NCI-H460 (cell line): ENCODE results near the gene RNF169. TPM values are rescaled to one million over a fixed set of nuclear protein-coding genes. Genes with fewer than 3 reads are reported as not detected.
"Not testable (repeated sequence)": the region's sequence is repeated elsewhere in the genome, so short reads cannot be mapped to it uniquely, and the experiment has no call there.

ENCODE experiments used
- DNase-seq: peaks from one replicate; pipeline ENCODE4 v3.0.0-alpha.2; 2016; ENCODE audit warnings: low read depth; ENCODE audit errors: extremely low read depth
- total RNA-seq: library from RNA; depleted of rRNA; stranded (reverse); fragments of >200 nt; shearing (Covaris generic); gene quantifications from 2 replicates; pipeline ENCODE4 v1.2.3, GENCODE V29; 2014

Gene RNF169
- total RNA-seq, 1 experiment from 2014 or later = 12.3 TPM

DNA sequence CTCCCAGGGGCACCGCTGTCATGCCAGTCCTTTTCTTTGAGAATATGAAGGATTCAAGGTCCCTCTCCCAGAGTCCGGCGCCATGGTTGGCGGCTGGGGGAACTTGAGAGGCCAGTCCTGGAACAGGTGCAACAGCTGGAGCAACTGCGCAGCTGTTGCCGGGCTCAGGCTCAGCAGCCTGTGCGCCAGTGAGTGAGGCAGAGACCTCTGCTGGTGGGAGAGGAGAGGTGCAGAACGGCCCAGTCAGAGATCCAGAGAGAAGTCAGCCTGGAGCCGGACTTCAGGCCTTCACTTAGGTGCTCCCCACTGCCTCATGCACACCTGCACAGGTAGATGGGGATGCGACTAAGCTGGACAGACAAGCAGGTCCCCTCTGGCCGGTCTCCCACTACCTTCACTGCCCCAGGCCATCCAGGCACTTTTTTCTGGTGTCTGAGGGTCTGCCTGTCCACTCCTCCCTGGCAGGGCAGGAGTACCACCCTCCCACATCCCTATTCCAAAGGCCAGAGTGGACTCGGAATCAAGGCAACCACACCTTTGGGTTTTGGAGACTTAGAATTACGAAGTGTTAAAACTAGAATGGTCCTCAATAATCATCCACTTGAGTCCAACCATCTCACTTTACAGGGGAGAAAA lies 22.0 kb upstream of the RNF169 start:
- DNase-seq = peak; percentile 54

DNA sequence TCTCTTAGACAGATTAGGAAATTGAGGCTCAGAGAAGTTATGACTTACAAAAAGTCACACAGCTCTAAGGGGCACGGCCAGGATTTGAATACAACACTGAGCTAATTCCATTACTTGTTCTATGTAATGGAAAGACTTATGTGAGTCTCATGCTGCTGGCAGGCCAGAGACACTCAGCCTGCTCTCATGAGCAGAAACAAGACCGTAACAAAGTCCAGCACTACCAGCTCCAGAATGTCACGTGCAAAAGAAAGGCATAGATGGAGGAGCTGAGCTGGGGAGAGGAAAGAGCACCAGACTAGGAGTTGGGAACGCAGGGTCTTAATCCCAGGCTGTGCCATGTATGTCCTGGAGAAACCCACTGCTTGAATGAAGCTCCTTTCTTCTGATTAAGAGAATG lies 19.3 kb upstream of the RNF169 start:
- no peak for DNase-seq

DNA sequence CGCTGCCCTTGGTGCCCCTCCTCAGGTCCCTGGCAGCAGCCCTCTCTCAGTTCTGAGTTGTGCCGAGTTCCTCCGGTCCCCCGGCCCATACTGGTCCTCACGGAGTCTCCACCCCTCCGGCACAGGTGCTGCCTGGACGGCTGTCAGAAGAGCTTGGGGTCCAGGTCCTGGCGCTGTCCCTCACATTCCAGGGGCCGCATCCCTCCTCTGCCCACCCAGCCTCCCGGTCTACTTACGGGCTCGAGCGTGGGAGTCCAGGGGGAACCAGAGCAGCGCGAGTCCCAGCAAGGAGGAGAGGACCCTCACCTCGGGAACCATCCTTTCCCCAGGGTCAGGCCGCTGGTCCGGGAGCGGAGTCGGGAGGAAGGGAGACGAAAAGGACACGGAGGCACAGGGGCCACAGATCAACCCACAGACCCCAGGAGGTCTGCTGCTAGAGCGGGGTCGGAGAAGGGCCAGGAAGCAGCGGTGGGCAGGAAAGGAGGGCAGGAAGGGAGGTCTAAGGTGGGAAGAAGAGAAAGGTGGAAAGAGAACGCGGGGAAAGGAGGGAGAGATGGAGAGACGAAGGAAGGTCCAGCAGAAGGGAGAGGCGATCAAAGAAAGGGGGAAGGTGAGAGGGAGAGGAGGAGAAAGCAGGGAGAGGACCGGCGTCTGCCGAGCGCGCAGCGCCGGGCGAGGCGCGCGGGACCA lies 17.9 kb upstream of the RNF169 start:
- DNase-seq = no peak

DNA sequence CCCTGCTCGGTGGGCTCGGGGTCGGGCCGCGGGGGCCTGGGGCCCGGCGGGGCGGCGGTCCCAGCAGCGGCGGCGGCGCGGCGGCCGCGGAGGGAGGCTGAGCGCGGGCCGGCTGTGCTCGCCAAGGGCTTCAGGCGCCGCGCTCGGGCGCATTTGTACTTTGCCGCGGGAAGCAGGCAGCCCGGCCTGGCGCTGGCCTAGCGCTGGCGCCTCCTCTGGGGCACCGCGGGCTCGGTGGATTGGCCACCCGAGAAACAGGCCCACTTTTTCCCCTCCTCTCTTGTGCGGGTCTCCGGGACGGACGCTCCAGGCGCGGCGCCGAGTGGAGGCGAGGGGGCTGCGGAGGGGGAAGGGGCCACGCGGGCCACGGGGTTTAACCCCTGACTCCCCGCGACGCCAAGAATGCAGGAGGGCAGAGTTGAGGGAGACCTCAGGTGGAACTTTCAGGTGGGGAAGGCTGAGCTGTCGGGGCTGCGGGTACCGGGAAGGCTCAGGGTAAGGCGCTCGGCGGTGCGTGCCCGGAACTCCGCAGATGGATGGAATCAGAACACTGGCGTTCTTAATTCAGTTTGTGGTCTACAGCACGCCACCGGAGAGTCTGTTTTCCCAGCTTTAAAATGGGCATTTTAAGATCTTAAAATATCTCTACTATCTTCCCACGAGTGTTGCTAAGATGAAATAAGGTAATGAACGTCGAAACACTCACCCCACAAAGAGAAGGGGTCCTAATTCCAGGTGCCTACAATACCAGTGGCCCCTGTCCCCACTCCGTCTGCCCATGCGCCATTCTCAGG lies 17.2 kb upstream of the RNF169 start, which contains the start of gene CHRDL2:
Gene CHRDL2 (minus strand): TSS at position 126 of the 794 bp plus-strand sequence. CDS start 538 bp downstream, outside the sequence.
- no peak for DNase-seq

DNA sequence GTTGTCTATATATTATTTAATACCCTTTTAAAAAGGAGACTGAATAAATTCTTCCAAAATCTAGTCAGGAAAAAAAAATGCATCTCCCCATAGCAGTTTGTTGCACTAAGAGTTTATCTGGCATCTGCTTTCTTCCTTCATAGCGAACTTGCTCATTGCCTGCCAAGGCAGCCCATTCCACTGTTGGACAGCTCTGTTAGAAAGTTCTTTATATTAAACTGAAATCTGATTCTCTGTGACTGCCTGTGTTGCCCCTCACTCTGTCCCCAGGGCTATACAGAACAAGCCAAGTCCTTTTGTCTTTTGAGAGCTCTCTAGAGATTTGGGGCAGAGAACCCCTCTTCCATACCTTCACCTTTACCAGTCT lies 14.1 kb upstream of the RNF169 start:
- DNase-seq = no peak

DNA sequence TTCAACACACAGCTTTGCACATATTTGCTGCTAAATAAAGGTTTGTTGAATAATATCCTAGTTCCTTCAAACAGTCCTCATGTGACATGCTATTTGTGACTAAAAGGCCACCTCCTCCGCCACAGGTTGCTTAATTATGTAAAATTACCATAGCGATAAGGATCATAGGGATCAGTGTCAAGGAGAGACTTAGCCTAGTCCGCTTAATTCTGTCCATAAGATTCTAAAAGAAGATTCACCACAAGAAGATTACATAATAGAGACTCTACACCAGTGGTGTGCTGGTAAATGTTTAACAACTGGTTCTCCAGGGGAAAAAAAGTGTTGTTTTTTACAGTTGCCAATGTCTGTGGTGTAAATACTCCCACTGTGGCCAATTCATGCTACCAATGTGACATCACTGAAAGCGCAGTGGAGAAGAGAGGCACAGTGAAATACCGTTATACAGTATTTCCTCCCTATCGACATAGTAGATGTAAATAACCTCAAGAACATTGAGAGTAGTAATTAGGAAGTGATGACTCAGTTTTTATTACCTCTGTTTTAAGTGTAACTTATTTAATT lies 13.2 kb upstream of the RNF169 start:
- no peak for DNase-seq

DNA sequence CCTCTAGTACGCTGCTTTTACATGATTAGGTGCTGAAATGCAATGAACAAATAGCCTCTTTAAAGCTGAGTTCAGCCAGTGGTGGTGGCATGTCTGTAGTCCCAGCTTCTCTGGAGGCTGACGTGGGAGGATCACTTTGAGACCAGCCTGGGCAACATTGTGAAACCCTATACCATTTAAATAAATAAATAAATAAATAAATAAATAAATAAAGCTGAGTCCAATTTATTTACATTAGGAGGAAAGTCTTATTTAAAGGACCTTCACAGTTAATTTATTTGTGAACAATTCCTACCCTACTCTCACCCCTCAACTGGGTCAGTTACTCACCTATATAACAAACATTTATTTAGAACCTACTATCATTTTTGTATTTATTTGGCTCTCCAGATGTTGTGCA lies 12.6 kb upstream of the RNF169 start:
- DNase-seq = no peak

DNA sequence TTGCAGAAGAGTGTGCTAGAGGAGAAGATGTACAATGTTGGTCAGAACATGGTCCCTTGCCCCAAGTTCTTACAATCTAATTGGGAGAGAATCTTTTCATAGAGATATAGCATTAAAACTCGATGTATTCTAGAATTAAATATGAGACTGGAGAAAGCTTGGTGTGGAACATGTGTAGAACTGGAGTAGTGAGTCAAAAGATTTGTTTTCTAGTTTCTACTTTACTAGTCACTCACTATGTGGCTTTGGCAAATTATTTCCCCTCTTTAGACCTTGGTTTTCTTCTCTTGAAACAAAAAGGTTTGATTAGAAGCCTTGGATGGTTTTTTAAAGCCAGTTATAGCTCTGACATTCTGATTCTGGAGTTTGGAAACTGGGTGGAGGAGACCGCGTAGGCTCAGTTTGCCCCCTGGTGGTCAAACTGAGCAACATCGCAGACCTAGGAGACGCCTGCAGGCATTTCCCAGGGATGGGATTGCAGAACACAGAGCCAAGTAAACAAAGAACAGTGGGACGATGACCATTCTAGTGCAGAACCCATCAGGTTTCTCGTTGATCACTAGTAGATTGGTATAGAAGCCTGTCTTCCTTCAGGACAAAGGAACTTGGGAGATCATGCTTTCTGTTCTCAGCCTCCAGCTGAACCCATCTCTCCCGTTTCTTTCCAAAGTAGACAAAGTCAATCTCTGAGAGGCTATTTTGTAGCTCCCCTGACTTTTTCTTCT lies 8.9 kb upstream of the RNF169 start:
- DNase-seq = peak; percentile 45

DNA sequence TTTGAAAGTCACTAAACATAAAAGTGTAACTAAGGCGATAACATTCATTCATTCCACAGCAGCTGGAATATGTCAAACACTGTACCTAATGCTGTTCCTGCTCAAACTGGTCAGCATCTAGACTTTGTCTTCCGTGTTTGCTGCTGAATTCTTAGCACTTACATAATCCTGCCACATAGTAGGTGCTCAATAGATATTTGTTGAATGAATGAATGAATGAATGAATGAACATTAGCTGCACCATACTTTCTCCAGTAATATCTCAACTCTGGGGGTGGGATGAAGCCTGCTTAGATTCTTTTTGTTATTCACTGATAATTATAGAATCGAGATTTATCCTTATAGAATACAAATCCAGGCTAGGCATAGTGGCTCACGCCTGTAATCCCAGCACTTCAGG lies 6.6 kb upstream of the RNF169 start:
- no peak for DNase-seq

DNA sequence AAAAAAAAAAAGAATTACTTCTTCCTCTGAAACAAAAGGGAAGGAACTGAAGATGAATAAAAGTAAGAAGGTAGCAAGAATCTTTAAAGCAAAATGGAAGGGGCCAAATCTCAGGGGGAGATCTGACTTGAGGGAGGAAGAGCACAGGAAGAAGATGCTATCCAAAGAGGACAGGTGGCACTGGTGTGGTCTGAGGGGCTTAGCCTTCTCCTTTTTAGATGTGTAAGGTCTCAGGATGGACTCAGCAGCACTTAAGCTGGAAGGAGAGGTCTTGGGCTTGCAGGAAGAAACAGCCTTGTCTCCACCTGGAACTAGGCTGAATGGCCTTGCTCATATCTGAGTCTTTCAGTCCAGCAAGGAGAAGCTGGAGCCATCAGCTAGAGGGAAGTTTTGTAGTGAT lies 5.0 kb upstream of the RNF169 start:
- DNase-seq = no peak

DNA sequence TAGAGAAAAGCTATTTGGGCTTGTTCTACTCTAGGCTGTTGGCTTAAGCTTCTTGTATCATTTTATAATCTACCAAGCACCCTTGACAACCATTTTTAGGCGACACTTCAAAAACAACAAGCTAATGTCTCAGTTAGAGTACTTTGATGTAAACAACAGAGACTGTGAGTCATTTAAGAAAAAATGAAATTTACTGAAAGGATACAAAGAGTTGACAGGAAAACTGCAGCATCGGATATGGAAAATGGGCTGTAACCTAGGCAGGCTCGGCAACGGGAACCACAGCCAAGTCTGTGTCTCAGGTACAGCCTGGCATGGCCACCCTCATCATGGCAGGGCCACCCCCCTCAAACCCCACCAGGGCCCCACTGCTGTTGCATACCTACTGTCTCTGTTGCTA lies 4.4 kb upstream of the RNF169 start:
- no peak for DNase-seq

DNA sequence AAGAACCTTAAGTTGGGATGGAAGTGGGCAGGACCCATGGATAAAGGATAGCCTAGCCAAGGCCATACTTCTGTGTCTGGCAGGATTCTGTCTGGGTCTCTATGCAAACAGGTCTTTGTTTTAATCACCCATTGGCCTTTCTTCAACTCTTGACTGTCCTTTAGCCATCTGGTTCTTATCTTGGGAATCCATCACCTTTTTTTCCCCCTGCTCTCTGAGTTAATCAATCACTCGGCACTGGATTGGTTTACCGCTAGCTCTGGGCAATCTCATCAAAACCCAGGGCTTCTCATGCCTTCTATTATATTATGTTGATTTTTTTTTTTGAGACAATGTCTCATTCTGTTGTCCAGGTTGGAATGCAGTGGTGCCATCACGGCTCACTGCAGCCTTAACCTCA lies 1.8 kb upstream of the RNF169 start:
- no peak for DNase-seq

DNA sequence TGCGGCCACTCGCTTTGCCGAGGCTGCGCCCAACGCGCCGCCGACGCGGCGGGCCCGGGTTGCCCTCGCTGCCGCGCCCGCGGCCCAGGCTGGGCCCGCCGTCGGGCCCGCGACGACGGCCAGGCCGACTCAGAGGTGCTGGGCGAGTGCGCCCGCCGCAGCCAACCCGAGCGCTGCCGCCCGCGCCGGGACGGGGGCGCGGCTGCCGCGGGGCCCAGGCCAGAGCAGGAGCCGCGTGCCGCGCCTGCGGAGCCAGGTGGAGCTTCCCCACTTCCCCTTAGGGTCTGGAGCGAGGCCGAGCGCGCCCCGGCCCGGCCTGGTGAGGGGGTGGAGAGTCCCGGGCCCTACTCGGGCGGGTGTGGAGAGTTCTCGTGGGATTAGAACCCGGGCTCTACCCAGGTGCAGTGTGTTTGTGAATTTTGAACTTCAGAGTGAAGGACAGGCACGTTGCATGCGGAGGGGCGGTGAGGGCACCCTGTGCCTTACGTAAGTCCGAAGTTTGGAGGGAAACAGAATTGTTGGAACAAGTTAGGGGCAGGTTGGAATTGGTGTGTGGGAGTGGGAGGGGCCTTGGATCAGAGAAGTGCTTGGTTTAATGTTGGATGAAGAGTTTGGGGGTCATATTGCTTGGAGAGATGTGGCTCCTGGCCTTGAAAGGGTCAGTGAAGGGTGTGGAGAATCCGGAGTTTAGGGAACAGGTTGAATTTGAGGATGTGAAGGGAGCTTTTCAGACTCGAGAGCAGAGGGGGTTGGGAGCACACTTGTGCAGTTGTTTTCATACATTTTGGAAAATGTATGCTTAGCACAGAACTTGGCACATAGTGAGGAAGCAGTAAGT lies 697 bp downstream of the RNF169 start:
- DNase-seq = peak; percentile 11

DNA sequence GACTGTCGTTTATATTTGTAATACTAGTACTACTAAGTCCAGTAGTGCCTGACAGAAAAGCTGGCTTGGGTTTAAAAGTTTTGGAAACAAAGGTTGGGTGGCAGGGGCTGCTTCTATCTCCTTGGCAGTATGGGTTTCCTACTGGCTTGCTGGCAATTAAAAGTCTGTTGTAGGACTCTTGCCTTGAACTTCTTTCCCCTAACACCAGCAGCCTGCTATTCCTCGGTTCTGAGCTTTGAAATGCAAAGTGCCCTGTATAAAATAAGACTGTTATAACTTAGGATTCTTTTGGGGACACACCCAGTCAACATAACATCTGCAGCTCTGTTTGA lies 1.3 kb downstream of the RNF169 start:
- DNase-seq = no peak

DNA sequence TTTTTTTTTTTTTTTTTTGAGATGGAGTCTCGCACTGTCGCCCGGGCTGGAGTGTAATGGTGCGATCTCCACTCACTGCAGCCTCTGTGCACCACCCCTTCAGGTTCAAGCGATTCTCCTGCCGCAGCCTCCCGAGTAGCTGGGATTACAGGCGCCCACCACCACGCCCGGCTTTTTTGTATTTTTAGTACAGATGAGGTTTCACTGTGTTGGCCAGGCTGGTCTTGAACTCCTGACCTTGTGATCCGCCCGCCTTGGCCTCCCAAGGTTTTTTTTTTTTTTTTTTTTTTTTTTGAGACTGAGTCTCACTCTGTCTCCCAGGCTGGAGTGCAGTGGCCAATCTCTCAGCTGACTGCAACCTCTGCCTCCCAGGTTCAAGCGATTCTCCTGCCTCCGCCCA lies 1.9 kb downstream of the RNF169 start:
- not testable (repeated sequence) for DNase-seq

DNA sequence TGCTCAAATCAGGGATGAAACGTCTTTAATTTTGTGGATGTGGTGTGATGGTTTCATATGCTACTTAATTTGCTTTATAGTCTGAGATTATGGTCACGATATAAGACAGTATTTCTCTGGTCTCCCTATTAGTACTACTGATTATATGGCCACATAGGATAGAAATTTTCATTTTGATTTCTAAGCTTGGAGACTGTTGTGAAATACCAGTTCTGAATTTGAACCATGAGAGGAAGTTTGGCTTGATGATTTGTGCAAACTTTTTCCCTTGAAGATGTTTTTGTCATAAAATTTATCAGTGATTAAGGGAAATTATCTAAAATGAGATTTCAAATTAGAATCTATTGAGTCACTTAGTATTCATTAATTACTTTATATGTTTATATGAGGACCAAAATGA lies 2.7 kb downstream of the RNF169 start:
- DNase-seq = no peak

DNA sequence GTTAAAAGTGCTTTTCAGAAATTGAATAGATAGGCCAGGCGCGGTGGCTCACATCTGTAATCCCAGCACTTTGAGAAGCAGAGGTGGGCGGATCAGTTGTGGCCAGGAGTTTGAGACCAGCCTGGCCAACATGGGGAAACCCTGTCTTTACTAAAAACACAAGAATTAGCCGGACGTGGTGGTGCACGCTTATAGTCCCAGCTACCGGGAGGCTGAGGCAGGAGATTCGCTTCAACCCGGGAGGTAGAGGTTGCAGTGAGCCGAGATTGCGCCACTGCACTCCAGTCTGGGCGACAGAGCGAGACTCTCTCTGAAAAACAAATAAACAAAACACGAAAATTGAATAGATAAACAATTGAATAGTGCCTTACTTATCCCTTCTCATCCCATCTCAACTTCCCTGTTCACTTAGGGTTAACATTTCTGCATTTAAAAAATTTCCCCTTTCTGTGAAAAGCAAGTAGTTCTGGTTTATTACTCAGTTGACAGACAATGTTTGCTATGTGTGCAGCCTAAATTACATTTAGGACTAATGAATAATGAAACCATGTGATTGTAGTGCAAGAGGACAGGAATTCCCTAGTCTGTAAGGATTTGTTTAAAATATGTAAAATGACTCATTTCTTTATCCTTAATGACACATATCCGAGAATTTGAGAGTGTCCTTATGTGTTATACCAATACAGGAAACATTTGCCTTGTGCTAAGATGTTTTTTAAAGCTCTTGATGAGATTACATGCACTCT lies 6.0 kb downstream of the RNF169 start:
- DNase-seq = peak; percentile 7

DNA sequence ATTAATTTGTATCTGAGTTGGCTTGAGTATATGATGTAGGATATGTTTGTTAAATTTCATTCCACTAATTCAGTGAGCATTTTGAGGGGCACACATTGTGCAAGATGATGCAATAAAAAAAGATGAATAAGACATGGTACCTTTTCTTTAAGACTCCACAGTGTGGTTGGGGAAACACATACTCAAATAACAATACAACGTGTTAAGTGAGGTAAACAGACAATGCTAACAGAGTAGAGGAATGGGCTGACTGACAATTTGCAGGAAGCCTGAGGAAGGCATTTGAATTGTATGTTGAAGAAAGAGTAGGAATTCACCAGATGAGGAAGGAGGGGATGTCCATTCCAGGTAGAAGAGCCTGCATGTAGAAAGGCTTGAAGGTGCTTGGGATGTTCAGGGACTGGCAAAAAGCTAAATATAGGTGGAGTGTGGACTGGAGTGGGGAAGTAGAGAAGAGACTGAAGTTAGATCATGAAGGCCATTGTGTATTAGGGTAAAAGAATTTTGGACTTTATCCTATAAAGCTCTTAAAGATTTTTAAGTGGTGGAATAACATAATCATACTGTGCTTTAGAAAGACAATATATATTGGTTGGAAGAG lies 6.8 kb downstream of the RNF169 start:
- DNase-seq = no peak

DNA sequence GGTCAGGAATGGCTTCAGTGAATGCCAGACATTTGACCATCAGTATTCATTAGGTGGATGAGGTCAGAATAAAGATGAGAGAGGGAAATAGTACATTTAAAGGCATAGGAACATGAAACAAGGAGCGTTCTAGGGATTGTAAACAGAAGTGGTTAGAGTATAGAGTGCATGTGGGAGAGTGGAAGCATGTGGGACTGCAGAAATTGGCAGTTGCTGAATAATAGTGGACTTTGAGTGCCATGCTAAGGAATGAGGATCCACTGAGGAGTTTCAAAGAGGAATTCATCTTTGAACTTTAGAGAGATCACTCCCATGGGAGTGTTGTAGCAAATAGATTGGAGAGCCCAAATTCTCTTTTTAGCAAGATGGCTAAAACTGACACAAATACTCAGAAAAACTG lies 7.9 kb downstream of the RNF169 start:
- DNase-seq = no peak
